Smooth muscle cell (in vitro differentiated cells): ENCODE measurements around the gene MARCKSL1. TPM values are rescaled to one million over a fixed set of nuclear protein-coding genes. Genes with fewer than 3 reads are reported as not detected.

ENCODE experiments used
- DNase-seq: peaks from one replicate; lab custom pipeline; 2025; ENCODE audit not compliant: unreplicated experiment; lab: John Stamatoyannopoulos, UW
- H2AFZ ChIP-seq: fragments of 200-600 bp; sonication (generic); 2 replicates; pipeline ENCODE4 v1.6.0; 2016; ENCODE audit warnings: antibody characterized with exemption, low read depth, mild to moderate bottlenecking
- H3F3A ChIP-seq: fragments of 200-600 bp; sonication (generic); 2 replicates; pipeline ENCODE4 v1.6.0; 2017; ENCODE audit warnings: antibody characterized with exemption, low read depth
- H3K27ac ChIP-seq: fragments of 200-600 bp; sonication (generic); 2 replicates; pipeline ENCODE4 v1.5.1; 2016; ENCODE audit warnings: low read depth, mild to moderate bottlenecking
- H3K27me3 ChIP-seq: fragments of 200-600 bp; sonication (generic); 2 replicates; pipeline ENCODE4 v1.6.1; 2016; ENCODE audit warnings: low read depth, mild to moderate bottlenecking
- H3K36me3 ChIP-seq: fragments of 200-600 bp; sonication (generic); 2 replicates; pipeline ENCODE4 v1.5.1; 2016; ENCODE audit warnings: low read depth
- H3K4me1 ChIP-seq: fragments of 200-600 bp; sonication (generic); 2 replicates; pipeline ENCODE4 v1.5.1; 2016; ENCODE audit warnings: low read depth
- H3K4me2 ChIP-seq: fragments of 200-600 bp; sonication (generic); 2 replicates; pipeline ENCODE4 v1.6.0; 2016; ENCODE audit warnings: mild to moderate bottlenecking
- H3K4me3 ChIP-seq: fragments of 200-600 bp; sonication (generic); 2 replicates; pipeline ENCODE4 v1.5.1; 2016; ENCODE audit warnings: mild to moderate bottlenecking
- H3K79me2 ChIP-seq: fragments of 200-600 bp; sonication (generic); 2 replicates; pipeline ENCODE4 v1.6.0; 2016; ENCODE audit warnings: low read depth, mild to moderate bottlenecking
- H3K9ac ChIP-seq: fragments of 200-600 bp; sonication (generic); 2 replicates; pipeline ENCODE4 v1.6.0; 2016; ENCODE audit warnings: low read depth
- H3K9me3 ChIP-seq: fragments of 200-600 bp; sonication (generic); replicated peaks from 2 replicates; pipeline ENCODE4 v1.5.1; 2016; ENCODE audit warnings: low read depth
- H4K20me1 ChIP-seq: fragments of 200-600 bp; sonication (generic); 2 replicates; pipeline ENCODE4 v1.6.0; 2016; ENCODE audit warnings: low read depth
- CTCF ChIP-seq: fragments of 200-600 bp; sonication (generic); IDR thresholded peaks from 2 replicates; pipeline ENCODE4 v1.5.1; 2017; ENCODE audit warnings: borderline replicate concordance, mild to moderate bottlenecking, antibody characterized with exemption; ENCODE audit not compliant: insufficient read depth, poor library complexity, severe bottlenecking
- WGBS: methylation state at CpG from one replicate; pipeline ENCODE4 v1.1.7; 2016; ENCODE audit warnings: low lambda C conversion rate; 5-methylcytosine and 5-hydroxymethylcytosine counted together
- polyA plus RNA-seq: library from polyadenylated mRNA; unstranded; fragments of >200 nt; fragmentation: Nextera tagmentation; extraction: Ambion mirVana; gene quantifications from 2 replicates; pipeline ENCODE4 v1.2.1, GENCODE V29; 2016
- total RNA-seq: library from RNA; depleted of rRNA; stranded (reverse); fragments of >200 nt; gene quantifications from 2 replicates; pipeline ENCODE4 v1.2.3, GENCODE V29; 2014

Gene MARCKSL1
- total and polyA plus RNA-seq, 2 experiments from 2014 or later = 126 to 358 TPM

GRCh38 chr1:32353886-32354570 lies 18.0 kb upstream of the MARCKSL1 start:
- Histone ChIP-seq H3K4me3 (no peak overlapping the region), H4K20me1 (no peaks in the 10 kb centered on the region), H3K9ac (no peak overlapping the region), H3K27ac (peak overlapping the region; percentile 90), H3K4me2 (peak overlapping the region; percentile 99), H3K79me2 (no peaks in the 10 kb centered on the region), H3K9me3 (no peaks in the 10 kb centered on the region), H3K27me3 (no peaks in the 10 kb centered on the region), H3F3A (peaks cover 20% of the 10 kb centered on the region), H3K36me3 (no peaks in the 10 kb centered on the region), H3K4me1 (peaks cover 19% of the 10 kb centered on the region), H2AFZ (no peak overlapping the region)
- DNase-seq = no peak
- no peak for TF ChIP-seq CTCF
- 14% methylated on average over 2 of the region's 2 CpGs for WGBS

- no peak for DNase-seq
- Histone ChIP-seq H3K9ac (no peak overlapping the region), H3K27ac (peak overlapping the region; percentile 90), H3K4me3 (no peak overlapping the region), H3K9me3 (no peaks in the 10 kb centered on the region), H3K27me3 (no peaks in the 10 kb centered on the region), H3K79me2 (no peaks in the 10 kb centered on the region), H3K4me1 (peaks cover 19% of the 10 kb centered on the region), H4K20me1 (no peaks in the 10 kb centered on the region), H3F3A (peaks cover 20% of the 10 kb centered on the region), H3K4me2 (peak overlapping the region; percentile 99), H2AFZ (no peak overlapping the region), H3K36me3 (no peaks in the 10 kb centered on the region)
- 54% methylated on average over 2 of the region's 2 CpGs for WGBS
- TF ChIP-seq CTCF = no peak
Observed at GRCh38 chr1:32353431-32353830, 17.4 kb upstream of the MARCKSL1 start.

GRCh38 chr1:32352831-32353383 lies 16.9 kb upstream of the MARCKSL1 start:
- no peaks in the 10 kb centered on the region for H3K79me2 ChIP-seq
- peaks cover 20% of the 10 kb centered on the region for H3F3A ChIP-seq
- no peaks in the 10 kb centered on the region for H4K20me1 ChIP-seq
- no peak overlapping the region for H3K9ac ChIP-seq
- H3K4me1 ChIP-seq = peaks cover 19% of the 10 kb centered on the region
- peak overlapping the region; percentile 81 for H3K4me3 ChIP-seq
- no peaks in the 10 kb centered on the region for H3K27me3 ChIP-seq
- peak overlapping the region; percentile 99 for H3K4me2 ChIP-seq
- H3K9me3 ChIP-seq = no peaks in the 10 kb centered on the region
- WGBS = 31% methylated on average over 2 of the region's 2 CpGs
- DNase-seq = no peak
- peak overlapping the region; percentile 90 for H3K27ac ChIP-seq
- H2AFZ ChIP-seq = no peak overlapping the region
- H3K36me3 ChIP-seq = no peaks in the 10 kb centered on the region
- no peak for TF ChIP-seq CTCF
